CD4-positive, alpha-beta T cell treated with Interleukin-15 for 4 hours (primary cell): ENCODE results near the gene PRRC1.
"Not testable (repeated sequence)": the region's sequence is repeated elsewhere in the genome, so short reads cannot be mapped to it uniquely, and the experiment has no call there.

ENCODE experiments used
- DNase-seq: peaks from one replicate; pipeline ENCODE4 v3.0.0-alpha.2; 2020; ENCODE audit warnings: low spot score

The PRRC1 gene

DNA sequence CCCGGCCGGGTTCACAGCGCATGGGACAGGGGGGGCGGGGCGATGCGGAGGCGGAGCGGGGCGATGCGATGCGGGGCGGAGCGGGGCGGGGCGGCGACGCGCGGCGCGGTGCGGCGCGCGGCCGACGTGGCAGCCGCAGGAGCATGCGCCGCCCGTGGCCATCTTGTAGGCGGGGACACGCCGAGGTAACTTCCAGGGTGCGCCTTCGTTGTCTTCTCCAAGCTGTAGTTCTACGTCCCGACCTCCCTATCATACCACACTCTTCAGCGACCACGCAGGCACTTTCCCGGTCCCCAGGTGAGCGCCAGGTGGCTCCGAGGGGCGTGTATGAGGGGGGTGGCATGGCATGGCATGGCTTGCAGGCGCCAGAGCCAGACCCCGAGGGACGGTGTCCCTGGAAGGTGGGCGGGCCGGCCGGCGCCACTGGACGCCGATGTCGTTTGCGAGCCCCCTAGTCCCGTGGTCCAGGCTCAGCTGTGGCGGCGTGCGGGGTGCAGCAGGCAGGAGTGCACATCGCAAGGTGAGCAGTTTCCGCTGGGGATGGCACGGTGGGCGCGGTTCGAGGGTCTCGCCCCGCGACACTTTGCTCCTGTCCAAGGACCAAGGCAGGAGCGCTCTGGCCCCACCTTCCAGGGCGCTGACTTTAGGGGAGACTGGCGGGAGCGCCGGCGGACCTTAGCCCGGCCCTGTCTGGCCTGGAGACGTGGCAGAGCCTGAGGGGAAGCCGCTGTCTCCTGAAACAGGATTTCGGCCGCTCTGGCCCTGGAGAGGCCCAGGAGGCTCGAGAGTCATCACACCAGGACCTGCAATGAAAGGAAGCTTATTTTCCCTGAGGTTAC is at the start of gene PRRC1:
Gene PRRC1, plus strand, starts transcription at position 161 of the 839 bp plus-strand sequence. CDS start 5,840 bp downstream, outside the sequence.
- peak; percentile 73 for DNase-seq

- DNase-seq, result no peak
These were observed 46.2 kb upstream of the PRRC1 start for GRCh38 chr5:127471211-127471610.

DNA sequence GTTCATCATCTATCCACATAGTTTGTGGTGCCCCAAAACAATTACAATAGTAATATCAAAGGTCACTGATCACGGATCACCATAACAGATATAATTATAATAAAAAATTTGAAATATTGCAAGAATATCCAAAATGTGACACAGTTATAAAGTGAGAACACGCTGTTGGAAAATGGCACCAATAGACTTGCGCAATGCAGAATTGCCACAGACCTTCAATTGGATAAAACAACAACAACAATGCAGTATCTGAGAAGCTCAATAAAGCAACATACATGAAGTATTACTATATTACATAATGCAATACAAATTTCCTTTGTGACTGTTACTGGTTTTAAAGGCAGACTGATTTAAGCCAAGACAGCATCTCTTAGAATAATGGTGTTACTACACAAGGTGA is 44.7 kb upstream of the PRRC1 start:
- DNase-seq, result no peak

DNA sequence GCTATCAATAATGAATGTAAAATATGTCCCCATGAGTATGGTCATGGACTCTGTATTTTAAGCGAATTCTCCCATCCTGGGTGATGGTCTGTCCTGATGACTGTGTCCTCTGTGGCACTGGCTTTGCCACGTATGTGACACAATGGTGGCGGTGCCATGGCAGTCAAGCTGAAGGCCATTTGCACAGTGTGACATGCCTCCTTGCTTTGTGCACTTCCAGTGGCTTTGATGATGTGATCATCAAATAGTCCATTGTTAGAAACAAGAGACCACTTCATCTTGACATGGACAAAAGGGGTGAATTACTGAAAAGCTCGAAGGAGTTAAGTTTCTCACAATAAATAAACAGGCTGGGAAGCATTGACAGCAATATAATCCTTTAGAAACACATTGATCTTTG is 31.0 kb upstream of the PRRC1 start:
- no peak for DNase-seq

DNA sequence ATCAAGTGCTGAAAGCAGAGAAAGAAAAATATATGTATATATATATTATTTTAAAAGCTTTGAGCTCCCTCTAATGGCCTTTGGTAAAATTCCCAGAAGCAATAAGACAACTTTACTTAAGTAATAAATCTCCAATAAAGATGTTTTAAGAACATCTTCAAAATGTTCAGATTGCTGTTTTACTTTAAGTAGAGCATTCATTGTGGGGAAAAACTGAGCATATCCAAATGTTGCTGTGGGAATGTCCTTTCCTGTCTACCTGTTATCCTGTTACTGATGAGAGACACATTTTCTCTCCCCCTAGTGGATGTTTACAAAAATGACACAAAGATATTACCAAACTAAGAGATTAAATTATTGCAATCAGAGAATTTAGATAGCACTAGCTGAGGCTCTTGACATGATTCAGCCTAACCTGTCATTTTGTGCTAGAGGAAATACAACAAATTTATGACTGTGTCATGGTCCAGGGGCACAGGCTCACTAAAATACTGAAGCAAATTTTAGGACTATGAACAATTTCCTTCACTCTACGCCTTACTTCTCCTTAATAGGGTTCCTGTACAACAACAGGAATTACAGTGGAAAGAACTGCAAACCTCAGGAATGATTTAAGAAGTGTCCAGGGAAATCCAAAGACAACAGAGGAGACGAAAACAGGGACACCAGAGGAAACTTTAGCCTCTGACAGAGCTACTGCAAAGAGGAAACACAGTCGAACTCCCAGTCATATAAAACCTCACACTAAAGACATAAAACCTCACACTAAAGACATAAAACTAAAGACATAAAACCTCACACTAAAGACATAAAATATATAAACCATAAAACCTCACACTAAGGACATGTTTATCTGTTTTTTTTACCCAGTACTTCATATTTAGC is 24.3 kb upstream of the PRRC1 start:
- DNase-seq, result peak; percentile 15

- DNase-seq, result no peak
These were observed 18.9 kb upstream of the PRRC1 start for GRCh38 chr5:127498548-127498947.

GRCh38 chr5:127505905-127506304 is 11.5 kb upstream of the PRRC1 start:
- no peak for DNase-seq

DNA sequence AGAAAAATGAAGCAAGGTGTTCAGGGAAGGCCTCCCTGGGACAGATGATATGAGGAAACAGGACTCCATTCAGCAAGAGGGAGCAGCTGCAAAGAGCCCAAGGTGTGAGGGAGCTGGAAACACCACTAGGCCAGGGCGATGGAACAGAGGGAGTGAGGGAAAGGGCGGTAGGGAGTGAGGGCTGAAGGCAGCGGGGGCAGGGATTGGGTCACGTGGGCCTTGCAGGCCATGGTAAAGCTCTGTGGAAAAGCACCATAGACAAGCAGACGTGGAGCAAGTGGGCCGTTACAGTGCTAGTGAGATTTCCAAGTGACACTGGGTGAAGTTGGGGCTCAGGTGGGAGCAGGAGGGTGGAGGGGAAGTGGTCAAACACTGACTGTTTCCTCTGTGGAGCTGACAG is 10.8 kb upstream of the PRRC1 start:
- DNase-seq, result no peak

GRCh38 chr5:127508644-127509373 is 8.6 kb upstream of the PRRC1 start:
- DNase-seq, result no peak

- DNase-seq, result no peak
These were observed 4.0 kb upstream of the PRRC1 start for GRCh38 chr5:127513408-127513970.

GRCh38 chr5:127514816-127515215 is 2.6 kb upstream of the PRRC1 start:
- DNase-seq, result no peak

DNA sequence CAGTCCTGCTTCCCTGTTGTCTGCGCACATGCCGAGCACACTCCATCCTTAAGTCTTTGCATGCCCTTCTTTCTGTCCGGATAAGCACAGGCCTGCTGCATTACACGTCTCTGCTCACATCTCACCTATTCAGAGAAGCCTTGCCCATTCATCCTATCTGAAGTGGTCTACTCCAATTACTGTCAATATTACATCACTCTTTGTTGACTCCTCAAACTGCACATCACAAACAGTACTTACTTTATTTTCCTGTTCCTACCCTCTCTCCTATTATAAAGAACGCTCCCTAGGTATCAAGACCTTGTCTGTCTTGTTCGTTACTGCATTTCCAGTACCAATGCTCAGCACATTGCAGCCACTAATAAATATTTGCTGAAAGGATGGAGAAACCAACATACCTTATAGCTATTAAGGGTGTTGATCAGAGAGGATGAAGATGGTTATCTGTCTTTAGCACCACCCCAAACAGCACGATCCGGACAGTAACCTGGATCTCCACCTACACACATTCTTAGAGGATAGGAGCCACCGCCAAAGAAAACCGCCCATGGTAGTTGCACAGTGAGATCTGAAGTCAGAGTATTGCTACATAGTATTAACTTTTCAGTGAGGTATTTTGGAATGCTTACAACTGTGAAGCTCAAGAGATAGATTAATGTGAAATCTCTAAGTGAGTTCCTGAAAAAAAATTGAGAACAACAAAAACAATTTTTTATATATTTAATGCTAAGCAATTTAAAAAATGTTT is 1.6 kb upstream of the PRRC1 start:
- no peak for DNase-seq

DNA sequence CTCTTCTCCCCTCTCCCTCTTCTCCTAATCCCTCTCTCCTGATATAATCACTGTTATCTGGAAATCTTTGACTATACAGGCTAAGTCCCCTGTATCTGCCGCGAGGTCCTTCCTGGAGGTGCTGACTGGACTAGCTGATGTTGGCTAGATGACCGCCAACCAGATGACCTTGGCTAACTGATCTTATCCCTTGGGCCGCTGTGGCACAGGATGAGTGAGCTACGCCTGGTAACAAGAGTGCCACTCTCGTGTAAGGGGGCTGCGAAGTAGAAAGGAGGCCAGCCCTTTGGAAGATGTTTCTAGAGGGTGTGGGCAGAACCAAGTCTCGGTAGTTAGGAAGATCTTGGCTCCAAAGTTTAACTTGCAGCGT is 345 bp upstream of the PRRC1 start:
- DNase-seq, result no peak

DNA sequence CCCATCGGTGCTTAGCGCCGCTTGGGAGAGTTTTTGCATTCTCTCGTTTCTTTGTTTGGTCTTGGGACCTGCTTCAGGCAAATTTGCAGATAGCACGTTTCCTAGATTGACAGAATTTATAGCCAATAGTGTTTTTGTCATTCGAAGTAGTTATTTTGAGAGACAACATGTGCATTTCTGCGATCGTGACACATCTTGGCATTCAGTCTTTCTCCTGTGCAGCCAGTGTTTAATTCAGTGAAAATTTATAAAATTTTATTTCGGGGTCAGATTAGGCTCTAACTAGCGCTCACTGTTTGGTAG is 830 bp downstream of the PRRC1 start:
- DNase-seq, result peak; percentile 39

GRCh38 chr5:127519527-127519926 is 2.1 kb downstream of the PRRC1 start:
- DNase-seq, result no peak

GRCh38 chr5:127521138-127521770 is 3.8 kb downstream of the PRRC1 start:
- no peak for DNase-seq

DNA sequence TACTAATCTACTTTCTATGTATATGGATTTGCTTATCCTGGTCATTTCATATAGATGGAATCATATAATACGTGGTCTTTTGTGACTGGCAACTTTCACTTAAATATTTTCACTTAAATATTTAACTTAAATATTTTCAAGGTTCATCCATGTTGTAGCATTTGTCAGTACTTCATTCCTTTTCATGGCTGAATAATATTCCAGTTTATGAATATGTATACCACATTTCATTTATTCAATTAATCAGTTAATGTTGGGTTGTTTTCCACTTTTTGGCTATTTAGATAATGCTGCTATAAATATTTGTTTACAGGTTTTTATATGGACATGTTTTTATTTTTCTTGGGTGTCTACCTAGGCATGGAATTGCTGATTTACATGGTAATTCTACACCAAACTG is 7.7 kb downstream of the PRRC1 start:
- no peak for DNase-seq

DNA sequence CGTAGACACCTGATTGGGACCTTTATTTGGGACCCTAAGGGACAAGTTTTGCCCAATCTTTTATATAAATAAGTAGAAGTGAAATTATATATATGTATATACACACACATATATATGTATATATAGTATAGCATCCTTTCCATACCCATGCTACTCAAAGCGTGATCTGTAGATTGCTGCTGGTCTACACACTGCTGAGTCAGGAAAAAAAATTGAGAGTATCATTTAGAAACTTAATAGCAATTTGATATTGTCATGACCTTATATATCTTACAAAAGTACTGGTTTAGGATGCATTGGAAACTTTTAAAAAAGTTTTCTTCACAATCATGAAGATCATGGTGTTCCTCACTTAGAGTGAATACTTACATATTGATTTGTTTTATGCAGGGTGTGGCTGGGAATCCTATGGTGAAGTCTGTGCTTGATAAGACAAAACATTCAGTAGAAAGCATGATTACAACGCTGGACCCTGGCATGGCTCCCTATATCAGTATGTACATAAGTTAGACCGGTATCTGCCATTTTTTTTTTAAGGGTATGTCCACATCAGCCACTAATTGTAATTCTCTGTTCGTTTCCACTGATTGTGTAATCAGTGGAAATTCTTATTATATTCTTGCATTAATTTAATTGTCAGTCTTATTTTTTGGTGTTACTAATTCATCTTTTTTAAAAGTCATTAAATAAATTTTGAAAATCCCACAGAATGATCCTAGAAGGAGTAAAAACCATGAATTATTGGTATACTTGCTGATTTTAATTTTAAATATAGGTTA is 12.7 kb downstream of the PRRC1 start:
- no peak for DNase-seq

DNA sequence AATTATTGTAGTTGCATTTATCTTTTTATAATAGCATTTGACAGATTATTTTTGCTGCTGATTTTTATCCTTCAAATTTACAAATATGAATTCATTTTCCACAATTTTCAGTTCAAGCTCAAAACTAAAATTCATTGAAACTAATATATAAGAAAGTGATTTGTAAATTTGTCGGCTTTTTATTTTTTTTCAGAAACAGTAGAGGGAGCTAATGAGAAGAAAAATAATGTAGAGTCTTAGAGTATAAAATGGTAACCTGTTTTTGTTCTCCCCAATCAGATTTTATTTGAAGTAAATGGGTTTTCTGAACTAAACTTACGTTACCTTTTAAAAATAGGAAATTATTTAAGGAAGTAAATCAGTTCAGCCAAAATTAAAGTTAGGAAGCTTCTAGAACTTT is 19.2 kb downstream of the PRRC1 start:
- no peak for DNase-seq

DNA sequence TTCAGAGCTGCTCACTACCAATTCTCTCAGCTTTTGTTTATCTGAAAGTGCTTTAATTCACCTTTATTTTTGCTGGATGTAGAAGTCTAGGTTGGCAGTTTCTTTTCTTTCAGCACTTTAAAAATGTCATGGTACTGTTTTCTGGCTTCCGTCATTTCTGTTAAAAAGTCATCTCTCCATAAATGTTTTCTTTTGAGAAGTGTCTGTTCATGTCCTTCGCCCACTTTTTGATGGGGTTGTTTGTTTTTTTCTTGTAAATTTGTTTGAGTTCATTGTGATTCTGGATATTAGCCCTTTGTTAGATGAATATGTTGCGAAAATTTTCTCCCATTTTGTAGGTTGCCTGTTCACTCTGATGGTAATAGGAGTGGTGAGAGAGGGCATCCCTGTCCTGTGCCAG is 23.1 kb downstream of the PRRC1 start:
- DNase-seq, result not testable (repeated sequence)
